GM18526 (cell line): ENCODE data around the gene ENPP6.

ENCODE experiments used
- POLR2A ChIP-seq: IDR thresholded peaks from 3 replicates; pipeline ENCODE4 v1.6.1; 2011; ENCODE audit not compliant: insufficient read length; ENCODE audit errors: extremely low read depth

The ENPP6 gene

GRCh38 chr4:184248216-184248615 is 30.5 kb upstream of the ENPP6 start:
- TF ChIP-seq POLR2A = no peak

- no peak for TF ChIP-seq POLR2A
Observed at GRCh38 chr4:184247421-184247820, 29.7 kb upstream of the ENPP6 start.

GRCh38 chr4:184246426-184246825 is 28.8 kb upstream of the ENPP6 start:
- no peak for TF ChIP-seq POLR2A

GRCh38 chr4:184238072-184238745 is 20.5 kb upstream of the ENPP6 start:
- no peak for TF ChIP-seq POLR2A

GRCh38 chr4:184237612-184238011 is 19.9 kb upstream of the ENPP6 start:
- TF ChIP-seq POLR2A = no peak

- no peak for TF ChIP-seq POLR2A
Observed at GRCh38 chr4:184235526-184235925, 17.9 kb upstream of the ENPP6 start.

GRCh38 chr4:184234155-184234554 is 16.5 kb upstream of the ENPP6 start:
- TF ChIP-seq POLR2A = no peak

GRCh38 chr4:184232975-184233374 is 15.3 kb upstream of the ENPP6 start:
- TF ChIP-seq POLR2A = no peak

GRCh38 chr4:184232202-184232601 is 14.5 kb upstream of the ENPP6 start:
- no peak for TF ChIP-seq POLR2A

GRCh38 chr4:184231573-184231972 is 13.9 kb upstream of the ENPP6 start:
- no peak for TF ChIP-seq POLR2A

- no peak for TF ChIP-seq POLR2A
Observed at GRCh38 chr4:184228056-184228705, 10.5 kb upstream of the ENPP6 start.

- no peak for TF ChIP-seq POLR2A
Observed at GRCh38 chr4:184216515-184216914, 1.2 kb downstream of the ENPP6 start.

GRCh38 chr4:184215709-184216328 is 1.9 kb downstream of the ENPP6 start:
- TF ChIP-seq POLR2A = no peak

- no peak for TF ChIP-seq POLR2A
Observed at GRCh38 chr4:184214931-184215330, 2.7 kb downstream of the ENPP6 start.

- TF ChIP-seq POLR2A = no peak
Observed at GRCh38 chr4:184205243-184205642, 12.4 kb downstream of the ENPP6 start.

- TF ChIP-seq POLR2A = no peak
Observed at GRCh38 chr4:184203300-184203699, 14.4 kb downstream of the ENPP6 start.
